ENCODE results near the gene ZNF862. TPM values are rescaled to one million over a fixed set of nuclear protein-coding genes. Genes with fewer than 3 reads are reported as not detected.

The ZNF862 gene
- total and polyA plus RNA-seq, 10 of the 15 experiments (the other 5 are each of a cell fraction or from before 2014, with no cell fraction given) = 0.49 to 7.7 (median 3.5) TPM

DNA sequence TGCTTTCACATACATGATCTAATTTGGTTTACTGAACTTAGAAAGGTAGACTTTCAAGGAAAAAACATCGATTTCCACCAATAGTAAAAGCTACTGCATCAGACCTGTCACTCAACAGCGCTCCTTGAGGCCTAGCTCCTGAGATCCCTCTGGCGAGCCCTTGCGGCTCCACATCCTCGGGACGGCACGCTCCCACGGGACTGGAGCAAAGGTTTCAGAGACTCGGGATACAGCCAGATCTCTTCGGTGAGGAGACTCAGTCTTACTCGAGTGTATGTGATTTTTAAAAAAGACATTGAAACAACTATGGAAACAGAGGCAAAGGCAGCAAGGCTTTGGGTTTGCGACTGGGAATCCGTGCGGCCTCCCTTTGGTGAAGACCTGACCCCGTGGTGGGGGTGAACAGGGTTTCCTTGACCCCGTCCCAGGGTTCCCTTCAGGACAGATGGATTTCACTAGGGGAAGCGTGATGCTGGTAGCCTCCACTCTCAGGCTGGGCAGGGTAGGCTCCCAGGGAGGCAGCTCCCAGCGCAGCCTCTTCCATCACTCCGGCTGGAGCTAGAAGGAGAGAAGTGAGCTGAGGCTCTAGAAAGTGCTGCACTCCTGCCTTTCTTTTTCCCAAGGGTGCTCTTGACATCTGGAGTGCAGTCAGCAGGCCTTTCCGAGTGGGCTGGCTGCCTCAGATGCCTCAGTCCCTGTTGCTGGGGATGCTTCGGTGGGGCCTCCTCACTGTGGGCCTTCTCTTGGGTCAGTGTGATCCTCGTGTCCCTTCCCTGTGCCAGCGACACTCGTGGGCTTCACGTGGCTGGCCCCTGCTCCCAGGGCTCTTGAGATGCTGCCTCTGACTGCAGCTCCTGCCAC lies 29.8 kb downstream of the ZNF862 start:
- SMC1A ChIA-PET (ENCODE audit: uncharacterized antibody, unreplicated experiment) = interaction anchor here (0.8 to 1.1 kb wide), 2 partner anchors 15 to 16 kb away, joined by 3 to 4 read pairs; no protein-coding TSS in a partner anchor
- no peaks in the 10 kb centered on the region for H3K27me3 ChIP-seq (replicated peaks in 1 of 2; ENCODE audit: control insufficient read depth in 2 of 2, insufficient read depth in 2 of 2, low read length in 1 of 2)
- no peak overlapping the region for H3K27ac ChIP-seq (ENCODE audit: control insufficient read depth, insufficient read depth)
- DNase-seq (ENCODE audit: low read depth, low spot score) = no peak
- intact Hi-C loops (cut with micrococcal nuclease; ENCODE audit: unreplicated experiment) = no loop called here
- WGBS (ENCODE audit: insufficient coverage, insufficient replicate concordance, low lambda C conversion rate, missing lambda C conversion rate) = 76% methylated on average over 24 of the region's 25 CpGs
- H3K4me1 ChIP-seq (ENCODE audit: control insufficient read depth, insufficient read depth, low read length) = peaks cover 45% of the 10 kb centered on the region
- H4K20me1 ChIP-seq (ENCODE audit: control insufficient read depth, insufficient read depth) = no peaks in the 10 kb centered on the region
- H3K4me2 ChIP-seq (ENCODE audit: control insufficient read depth, insufficient read depth) = no peak overlapping the region
- H3K9me3 ChIP-seq (replicated peaks; ENCODE audit: control insufficient read depth, insufficient read depth, low read length) = no peaks in the 10 kb centered on the region
- POLR2A ChIA-PET = no interaction called here
- no peak overlapping the region for H3K4me3 ChIP-seq
- H2AFZ ChIP-seq (ENCODE audit: control insufficient read depth, low read depth, low read length) = no peak overlapping the region
- no peaks in the 10 kb centered on the region for H3K36me3 ChIP-seq (ENCODE audit: control insufficient read depth in 2 of 2, insufficient read depth in 2 of 2, low read length in 1 of 2)
- H3K9ac ChIP-seq (ENCODE audit: control insufficient read depth, insufficient read depth, low read length) = no peak overlapping the region
- BruUV-seq (replicated peaks) = no TSS peak
- in situ Hi-C loops (cut with MboI) = no loop called here
- no peak for FAIRE-seq
- no peak for ATAC-seq
- CTCF ChIA-PET = no interaction called here
- H3K79me2 ChIP-seq (ENCODE audit: control insufficient read depth, insufficient read depth, low read length) = peaks cover 3% of the 10 kb centered on the region; the same call in 1 of the 2 replicates
- RAD21 ChIA-PET (ENCODE audit: unreplicated experiment) = no interaction called here
- TF ChIP-seq EED (IDR thresholded peaks at IDR 0.05; ENCODE audit: low read depth) (no peak), NR2C2 (IDR thresholded peaks at IDR 0.05; ENCODE audit: borderline replicate concordance, control insufficient read depth, insufficient read length, low read depth) (no peak), ESRRA (IDR thresholded peaks at IDR 0.05; ENCODE audit: low read length) (no peak), RAD51 (IDR thresholded peaks at IDR 0.05) (no peak), CEBPB (IDR thresholded peaks at IDR 0.05; ENCODE audit: borderline replicate concordance in 1 of 2, low read depth in 2 of 2, low read length in 2 of 2) (no peak), TARDBP (IDR thresholded peaks at IDR 0.05; ENCODE audit: borderline replicate concordance) (no peak), NBN (IDR thresholded peaks at IDR 0.05) (no peak), TCF3 (IDR thresholded peaks at IDR 0.05; ENCODE audit: borderline replicate concordance, insufficient read depth, low read depth, low read length) (no peak), SRF (IDR thresholded peaks at IDR 0.05; ENCODE audit: low read depth in 2 of 2, low read length in 2 of 2) (no peak), HDAC2 (IDR thresholded peaks at IDR 0.05) (no peak), FOS (IDR thresholded peaks at IDR 0.05; ENCODE audit: borderline replicate concordance, extremely low read depth, insufficient read length) (no peak), CBX3 (IDR thresholded peaks at IDR 0.05; ENCODE audit: borderline replicate concordance, low read depth) (no peak), TBL1XR1 (IDR thresholded peaks at IDR 0.05; ENCODE audit: low read depth, low read length) (no peak), SMAD1 (IDR thresholded peaks at IDR 0.05; ENCODE audit: low read depth, partially characterized antibody) (no peak), ZBED1 (IDR thresholded peaks at IDR 0.05; ENCODE audit: borderline replicate concordance) (no peak)
- TF ChIP-seq, protein P1, sequence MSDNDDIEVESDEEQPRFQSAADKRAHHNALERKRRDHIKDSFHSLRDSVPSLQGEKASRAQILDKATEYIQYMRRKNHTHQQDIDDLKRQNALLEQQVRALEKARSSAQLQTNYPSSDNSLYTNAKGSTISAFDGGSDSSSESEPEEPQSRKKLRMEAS (IDR thresholded peaks at IDR 0.05; ENCODE audit: low read depth, low read length) = no peak
- TF ChIP-seq, protein P2, sequence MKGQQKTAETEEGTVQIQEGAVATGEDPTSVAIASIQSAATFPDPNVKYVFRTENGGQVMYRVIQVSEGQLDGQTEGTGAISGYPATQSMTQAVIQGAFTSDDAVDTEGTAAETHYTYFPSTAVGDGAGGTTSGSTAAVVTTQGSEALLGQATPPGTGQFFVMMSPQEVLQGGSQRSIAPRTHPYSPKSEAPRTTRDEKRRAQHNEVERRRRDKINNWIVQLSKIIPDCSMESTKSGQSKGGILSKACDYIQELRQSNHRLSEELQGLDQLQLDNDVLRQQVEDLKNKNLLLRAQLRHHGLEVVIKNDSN (IDR thresholded peaks at IDR 0.05; ENCODE audit: borderline replicate concordance, extremely low read length, insufficient read depth, low read depth, low read length) = no peak
- TF ChIP-seq, protein P3, sequence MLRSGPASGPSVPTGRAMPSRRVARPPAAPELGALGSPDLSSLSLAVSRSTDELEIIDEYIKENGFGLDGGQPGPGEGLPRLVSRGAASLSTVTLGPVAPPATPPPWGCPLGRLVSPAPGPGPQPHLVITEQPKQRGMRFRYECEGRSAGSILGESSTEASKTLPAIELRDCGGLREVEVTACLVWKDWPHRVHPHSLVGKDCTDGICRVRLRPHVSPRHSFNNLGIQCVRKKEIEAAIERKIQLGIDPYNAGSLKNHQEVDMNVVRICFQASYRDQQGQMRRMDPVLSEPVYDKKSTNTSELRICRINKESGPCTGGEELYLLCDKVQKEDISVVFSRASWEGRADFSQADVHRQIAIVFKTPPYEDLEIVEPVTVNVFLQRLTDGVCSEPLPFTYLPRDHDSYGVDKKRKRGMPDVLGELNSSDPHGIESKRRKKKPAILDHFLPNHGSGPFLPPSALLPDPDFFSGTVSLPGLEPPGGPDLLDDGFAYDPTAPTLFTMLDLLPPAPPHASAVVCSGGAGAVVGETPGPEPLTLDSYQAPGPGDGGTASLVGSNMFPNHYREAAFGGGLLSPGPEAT (IDR thresholded peaks at IDR 0.05; ENCODE audit: low read depth) = no peak
- TF ChIP-seq, protein P4, sequence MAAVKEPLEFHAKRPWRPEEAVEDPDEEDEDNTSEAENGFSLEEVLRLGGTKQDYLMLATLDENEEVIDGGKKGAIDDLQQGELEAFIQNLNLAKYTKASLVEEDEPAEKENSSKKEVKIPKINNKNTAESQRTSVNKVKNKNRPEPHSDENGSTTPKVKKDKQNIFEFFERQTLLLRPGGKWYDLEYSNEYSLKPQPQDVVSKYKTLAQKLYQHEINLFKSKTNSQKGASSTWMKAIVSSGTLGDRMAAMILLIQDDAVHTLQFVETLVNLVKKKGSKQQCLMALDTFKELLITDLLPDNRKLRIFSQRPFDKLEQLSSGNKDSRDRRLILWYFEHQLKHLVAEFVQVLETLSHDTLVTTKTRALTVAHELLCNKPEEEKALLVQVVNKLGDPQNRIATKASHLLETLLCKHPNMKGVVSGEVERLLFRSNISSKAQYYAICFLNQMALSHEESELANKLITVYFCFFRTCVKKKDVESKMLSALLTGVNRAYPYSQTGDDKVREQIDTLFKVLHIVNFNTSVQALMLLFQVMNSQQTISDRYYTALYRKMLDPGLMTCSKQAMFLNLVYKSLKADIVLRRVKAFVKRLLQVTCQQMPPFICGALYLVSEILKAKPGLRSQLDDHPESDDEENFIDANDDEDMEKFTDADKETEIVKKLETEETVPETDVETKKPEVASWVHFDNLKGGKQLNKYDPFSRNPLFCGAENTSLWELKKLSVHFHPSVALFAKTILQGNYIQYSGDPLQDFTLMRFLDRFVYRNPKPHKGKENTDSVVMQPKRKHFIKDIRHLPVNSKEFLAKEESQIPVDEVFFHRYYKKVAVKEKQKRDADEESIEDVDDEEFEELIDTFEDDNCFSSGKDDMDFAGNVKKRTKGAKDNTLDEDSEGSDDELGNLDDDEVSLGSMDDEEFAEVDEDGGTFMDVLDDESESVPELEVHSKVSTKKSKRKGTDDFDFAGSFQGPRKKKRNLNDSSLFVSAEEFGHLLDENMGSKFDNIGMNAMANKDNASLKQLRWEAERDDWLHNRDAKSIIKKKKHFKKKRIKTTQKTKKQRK (IDR thresholded peaks at IDR 0.05; ENCODE audit: low read depth, low read length) = no peak

Data from GM12878 (cell line).